AML-193 (cell line): ENCODE results near the gene ATP7B.

ENCODE experiments used
- DNase-seq, 2 experiments: peaks; one replicate each; lab custom pipeline; 2025; lab: John Stamatoyannopoulos, UW

The ATP7B gene

DNA sequence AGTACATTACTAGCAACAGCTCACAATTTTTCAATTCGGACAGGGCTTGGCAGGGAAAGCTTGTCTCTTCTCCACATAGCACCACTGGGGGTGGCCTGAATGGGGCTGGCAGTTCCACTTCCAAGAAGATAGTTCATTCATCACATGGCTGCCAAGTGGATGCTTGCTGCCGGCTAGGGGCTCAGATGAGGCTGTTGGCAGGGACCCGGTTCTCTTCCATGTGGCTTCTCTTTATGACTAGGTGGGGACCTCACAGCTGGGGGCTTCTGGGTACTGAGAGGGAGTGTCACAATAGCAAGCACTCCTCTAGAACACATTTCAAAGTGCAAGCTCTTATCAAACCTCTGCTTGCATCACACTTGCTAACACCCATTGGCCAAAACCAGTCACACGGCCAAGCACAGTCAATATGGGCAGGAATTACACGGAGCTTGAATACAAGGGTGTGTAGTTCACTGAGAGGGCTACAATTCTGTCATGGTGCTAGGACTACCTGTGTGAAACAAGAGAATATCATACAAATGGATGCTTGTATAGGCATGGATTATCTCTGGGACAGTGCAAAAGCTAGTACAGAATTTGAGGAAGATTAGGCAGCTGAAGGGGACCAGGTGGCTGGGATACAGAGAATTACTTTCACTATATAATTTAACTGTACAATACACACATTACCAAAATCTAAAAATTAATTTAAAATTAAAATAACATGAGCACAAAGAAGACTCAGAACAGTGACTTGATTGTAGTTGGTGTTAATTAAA is 32.3 kb downstream of the ATP7B start:
- DNase-seq = no peak

DNA sequence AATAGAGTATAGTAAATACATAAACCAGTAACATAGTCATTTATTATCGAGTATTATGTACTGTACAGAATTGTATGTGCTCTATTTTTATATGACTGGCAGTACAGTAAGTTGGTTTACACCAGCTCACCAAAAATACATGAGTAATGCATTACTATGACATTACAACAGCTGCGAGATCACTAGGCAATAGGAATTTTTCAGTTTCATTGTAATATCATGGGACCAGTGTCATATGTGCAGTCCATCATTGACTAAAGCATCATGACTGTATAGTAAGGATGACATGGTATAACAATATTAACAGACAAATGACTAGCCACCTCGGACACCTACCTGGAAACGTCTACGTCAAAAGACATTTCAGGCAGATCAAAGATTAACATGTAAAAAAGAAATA is 33.6 kb downstream of the ATP7B start:
- no peak for DNase-seq

DNA sequence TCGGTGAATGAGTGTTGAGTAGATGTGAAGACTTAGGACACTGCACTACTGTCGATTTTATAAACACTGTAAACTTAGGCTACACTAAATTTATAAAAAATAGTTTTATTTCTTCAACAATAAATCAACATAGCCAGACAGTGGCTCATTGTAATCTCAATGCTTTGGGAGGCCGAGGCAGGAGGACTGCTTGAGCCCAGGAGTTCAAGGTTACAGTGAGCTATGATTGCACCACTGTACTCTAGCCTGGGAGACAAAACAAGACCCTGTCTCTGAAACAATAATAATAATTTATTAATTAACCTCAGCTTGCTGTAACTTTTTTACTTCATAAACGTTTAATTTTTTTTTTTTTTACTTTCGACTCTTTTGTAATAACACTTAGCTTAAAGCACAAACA is 34.4 kb downstream of the ATP7B start:
- no peak for DNase-seq

DNA sequence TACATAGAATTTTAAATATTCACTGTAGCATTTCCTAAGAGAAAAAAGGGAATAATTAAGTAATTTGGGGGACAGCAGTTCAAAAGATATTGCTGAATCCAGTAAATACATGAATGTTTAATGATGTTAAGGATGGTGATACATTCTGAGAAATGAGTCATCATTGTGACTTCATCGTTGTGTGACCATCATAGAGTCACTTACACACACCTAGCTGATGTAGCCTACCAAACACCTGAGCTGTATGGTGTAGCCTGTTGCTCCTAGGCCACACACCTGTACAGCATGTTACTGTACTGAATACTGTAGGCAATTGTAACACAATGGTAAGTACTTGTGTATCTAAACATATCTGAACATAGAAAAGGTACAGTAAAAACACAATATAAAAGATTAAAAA is 34.8 kb downstream of the ATP7B start:
- no peak for DNase-seq

GRCh38 chr13:51974482-51974881 is 36.8 kb downstream of the ATP7B start:
- no peak for DNase-seq

- no peak for DNase-seq
Observed at GRCh38 chr13:51971520-51972426, 39.5 kb downstream of the ATP7B start.

DNA sequence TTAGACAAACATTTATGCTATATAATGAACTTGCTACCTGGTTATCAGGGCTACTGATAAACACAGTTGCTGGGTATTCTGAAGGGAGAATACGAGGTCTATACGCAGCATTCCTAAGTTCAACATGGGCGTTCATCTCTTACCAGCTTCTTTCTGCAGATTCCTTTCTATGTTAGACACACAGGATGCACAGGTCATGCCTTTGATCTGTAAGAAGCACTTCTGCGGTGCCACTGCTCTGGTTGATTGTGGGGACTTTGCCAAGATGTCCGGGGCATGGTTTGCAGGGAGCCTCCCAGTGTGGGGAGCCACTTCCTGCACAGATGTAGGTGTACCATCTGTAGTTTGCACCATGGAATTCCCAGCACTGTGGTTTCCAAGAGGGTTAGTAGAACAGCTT is 40.9 kb downstream of the ATP7B start:
- DNase-seq = no peak

DNA sequence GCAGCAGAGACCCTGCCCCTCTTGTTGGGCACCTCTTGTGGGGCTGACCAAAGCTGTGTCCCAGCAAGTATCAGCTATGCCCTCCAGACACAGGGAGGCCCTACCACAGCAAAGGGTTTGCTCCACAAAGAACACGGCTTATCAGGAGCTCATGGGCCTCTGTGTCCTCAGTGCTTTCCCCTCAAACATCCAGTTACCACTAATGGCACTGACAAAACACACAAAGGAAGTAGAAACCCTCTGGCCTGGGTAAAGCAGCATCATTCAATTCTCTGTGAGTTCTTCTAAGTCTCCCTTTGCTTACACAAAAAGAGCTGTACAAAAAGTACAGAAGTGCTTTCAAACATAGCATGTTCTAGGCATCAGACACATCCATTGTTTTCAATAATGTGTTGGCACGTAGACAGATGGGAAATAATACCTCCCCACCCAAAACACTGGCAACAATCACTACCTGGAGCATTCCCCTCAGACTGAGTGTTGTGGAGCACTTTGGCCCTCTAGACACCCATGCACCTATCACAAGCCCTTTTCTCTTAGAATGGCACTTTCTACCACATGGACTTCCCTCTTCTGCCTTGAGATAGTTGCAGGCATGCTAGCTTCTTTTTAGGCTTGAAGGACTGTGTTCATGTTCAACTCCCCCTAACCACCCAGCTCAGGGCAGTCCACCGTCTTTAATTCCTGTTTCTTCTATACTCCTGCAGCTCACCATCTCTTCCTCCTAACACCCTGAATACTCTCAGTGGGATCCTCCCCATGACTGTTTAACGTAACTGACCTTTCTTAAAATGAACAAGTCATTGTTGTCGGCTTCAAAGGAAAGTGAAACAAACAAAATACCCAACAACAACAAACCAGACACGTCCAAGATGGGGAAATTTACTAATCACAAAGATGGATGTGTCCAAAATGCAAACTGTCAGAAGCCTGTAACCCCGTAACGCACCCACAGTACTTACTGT is 43.5 kb downstream of the ATP7B start:
- DNase-seq = no peak

DNA sequence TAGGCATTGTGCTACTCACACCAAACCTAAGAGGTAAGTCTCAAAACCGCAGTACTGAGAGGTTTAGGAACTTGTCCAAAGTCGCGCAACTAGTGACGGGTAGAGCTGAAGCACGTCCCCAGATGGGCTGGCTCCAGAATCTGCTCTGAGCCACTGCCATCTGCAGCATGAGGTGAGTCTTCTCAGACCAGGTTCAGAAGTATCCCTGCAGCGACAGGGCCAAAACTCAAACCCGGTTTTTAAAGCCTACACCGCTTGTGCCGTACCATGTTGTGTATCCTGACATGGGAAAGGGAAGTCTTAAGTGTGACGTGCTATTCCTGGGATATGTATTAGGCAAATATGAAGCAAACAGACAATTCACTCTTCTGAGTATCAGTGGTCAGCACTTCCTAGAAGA is 45.1 kb downstream of the ATP7B start:
- DNase-seq = no peak

- DNase-seq = no peak
Observed at GRCh38 chr13:51961493-51962403, 49.5 kb downstream of the ATP7B start.

GRCh38 chr13:51960766-51961165 is 50.5 kb downstream of the ATP7B start:
- DNase-seq = no peak

GRCh38 chr13:51959773-51960172 is 51.5 kb downstream of the ATP7B start:
- no peak for DNase-seq

GRCh38 chr13:51958217-51958547 is 53.1 kb downstream of the ATP7B start:
- DNase-seq = no peak

DNA sequence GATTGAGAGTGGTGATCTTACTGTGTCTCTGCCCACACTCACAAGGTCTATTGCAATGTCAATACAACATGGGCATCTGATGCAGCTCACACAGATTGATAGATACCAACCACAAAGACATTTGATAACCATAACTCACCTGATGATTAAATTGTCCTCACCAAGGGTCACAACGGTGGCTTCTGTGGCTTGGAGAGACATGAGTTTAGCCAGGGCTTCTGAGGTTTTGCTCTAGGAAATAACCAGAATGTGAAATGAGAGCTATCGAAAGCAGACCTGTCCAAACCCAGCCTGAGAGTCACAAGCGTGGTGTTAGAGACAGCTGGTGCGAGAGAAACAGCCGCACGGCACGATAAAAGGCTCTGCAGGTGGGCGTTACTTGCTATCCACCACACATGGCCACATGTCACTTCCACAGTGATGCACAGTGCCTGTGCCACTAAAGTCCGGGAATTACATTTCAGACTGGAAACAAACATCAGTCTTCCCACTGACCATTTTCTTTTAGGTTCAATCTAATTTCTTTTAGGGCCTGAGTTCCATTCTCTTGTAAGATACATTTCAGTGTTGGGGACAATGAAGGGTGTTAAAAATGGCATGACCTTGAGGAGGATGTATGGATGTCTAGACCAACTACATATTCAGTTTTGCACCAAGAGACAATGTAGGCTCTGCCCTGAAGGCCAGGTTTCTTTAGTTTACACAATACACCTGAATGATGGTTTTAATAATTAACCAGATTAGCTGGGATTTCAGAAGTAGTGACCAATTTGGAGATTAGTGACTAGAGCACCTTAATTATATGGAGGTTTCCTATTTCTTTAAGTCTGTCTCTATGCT is 53.7 kb downstream of the ATP7B start:
- DNase-seq = no peak

- DNase-seq = no peak
Observed at GRCh38 chr13:51956717-51957116, 54.5 kb downstream of the ATP7B start.

DNA sequence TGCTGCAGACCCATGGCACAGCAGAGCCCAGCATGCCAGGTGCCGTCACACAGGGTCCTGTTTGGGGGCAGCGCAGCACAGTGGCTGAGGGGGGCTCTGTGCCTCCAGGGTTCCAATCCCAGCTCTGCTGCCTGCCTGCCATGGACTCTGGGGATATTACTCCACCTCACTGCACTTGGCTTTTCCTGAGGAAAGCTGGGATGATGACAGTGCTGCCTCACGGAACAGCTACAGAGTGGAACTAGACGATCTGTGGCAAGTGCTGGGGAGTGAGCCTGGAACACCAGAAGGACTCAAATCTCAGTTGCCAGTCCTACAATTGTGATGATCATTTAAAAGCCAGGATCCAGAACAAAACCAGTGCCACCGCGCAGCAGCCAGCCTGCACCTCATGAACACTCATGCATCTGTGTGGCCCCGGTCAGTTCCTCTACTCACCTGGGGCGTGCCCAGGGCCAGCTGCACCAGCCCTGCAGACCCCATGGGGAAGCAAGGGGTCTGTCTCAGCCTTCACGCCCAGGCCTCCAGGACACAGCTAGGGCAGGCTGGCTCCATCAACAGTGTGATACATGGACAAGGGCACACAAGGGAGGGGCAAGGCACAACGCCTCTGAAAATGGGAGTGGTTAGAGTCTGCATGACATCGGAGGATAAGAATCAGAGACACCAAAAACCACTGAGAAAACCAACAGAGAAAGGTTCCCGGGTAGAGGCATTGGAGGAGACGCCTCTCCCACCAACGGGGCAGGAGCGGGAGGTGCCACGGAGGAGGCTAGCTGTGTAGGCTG is 55.2 kb downstream of the ATP7B start:
- no peak for DNase-seq

DNA sequence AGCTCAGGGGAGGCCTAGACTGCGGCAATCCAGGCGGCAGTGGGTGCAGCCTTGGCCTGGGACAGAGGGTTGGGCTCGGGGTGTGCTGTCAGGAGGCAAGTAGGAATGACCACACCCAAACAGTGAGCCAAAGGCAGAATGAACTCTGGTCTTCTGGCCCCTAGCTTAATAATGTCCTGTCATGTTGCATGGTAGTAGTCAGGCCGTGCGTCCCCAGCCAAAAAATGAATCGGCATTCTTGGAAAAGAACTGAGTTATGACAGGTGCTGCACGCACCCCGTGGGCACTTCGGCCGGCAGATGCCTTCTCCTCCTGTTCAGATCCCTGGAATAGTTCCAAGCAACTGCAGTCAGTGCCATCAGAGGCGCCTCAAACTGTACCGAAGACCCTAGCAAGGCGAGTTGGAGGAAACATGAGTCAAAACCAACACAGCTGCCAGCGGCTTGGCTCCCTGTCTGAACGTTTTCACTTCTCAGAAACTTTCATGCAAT is 55.9 kb downstream of the ATP7B start:
- no peak for DNase-seq

- no peak for DNase-seq
Observed at GRCh38 chr13:51953347-51954195, 57.7 kb downstream of the ATP7B start.
